GM23338 (cell line): Measurements from ENCODE around the gene AMOTL1. TPM values are rescaled to one million over a fixed set of nuclear protein-coding genes. Genes with fewer than 3 reads are reported as not detected.
"Not testable (repeated sequence)": the region's sequence is repeated elsewhere in the genome, so short reads cannot be mapped to it uniquely, and the experiment has no call there.

Experiments
- ATAC-seq: fragments of 200-7000 bp; cut with Tn5 transposase; 3 replicates; pipeline ENCODE4 v1.9.1; 2020
- DNase-seq: peaks from one replicate; pipeline ENCODE4 v3.0.0-alpha.2; 2015; ENCODE audit warnings: low spot score
- H2AFZ ChIP-seq: fragments of 200-600 bp; sonication (generic); 2 replicates; pipeline ENCODE4 v1.8.0; 2016; ENCODE audit warnings: antibody characterized with exemption, mild to moderate bottlenecking, moderate library complexity
- H3F3A ChIP-seq: fragments of 200-600 bp; sonication (generic); replicated peaks from 2 replicates; pipeline ENCODE4 v1.8.0; 2017; ENCODE audit warnings: antibody characterized with exemption, mixed run types, low read depth
- H3K27ac ChIP-seq: fragments of 200-600 bp; sonication (generic); 2 replicates; pipeline ENCODE4 v1.6.1; 2016; ENCODE audit warnings: low read depth
- H3K27me3 ChIP-seq: fragments of 200-600 bp; sonication (generic); 2 replicates; pipeline ENCODE4 v1.8.0; 2016; ENCODE audit warnings: mild to moderate bottlenecking, mixed run types, moderate library complexity; ENCODE audit not compliant: insufficient read depth
- H3K36me3 ChIP-seq: fragments of 200-600 bp; sonication (generic); 2 replicates; pipeline ENCODE4 v1.8.0; 2016; ENCODE audit warnings: mild to moderate bottlenecking; ENCODE audit not compliant: insufficient read depth
- H3K4me1 ChIP-seq: fragments of 200-600 bp; sonication (generic); 2 replicates; pipeline ENCODE4 v1.8.0; 2016; ENCODE audit warnings: mild to moderate bottlenecking, moderate library complexity; ENCODE audit not compliant: insufficient read depth
- H3K4me2 ChIP-seq: fragments of 200-600 bp; sonication (generic); 2 replicates; pipeline ENCODE4 v1.7.1; 2017; ENCODE audit warnings: mixed run types
- H3K4me3 ChIP-seq: fragments of 200-600 bp; sonication (generic); 2 replicates; pipeline ENCODE4 v1.6.1; 2016; ENCODE audit warnings: mixed run types
- H3K79me2 ChIP-seq: fragments of 200-600 bp; sonication (generic); replicated peaks from 2 replicates; pipeline ENCODE4 v1.8.0; 2017; ENCODE audit warnings: mild to moderate bottlenecking; ENCODE audit not compliant: insufficient read depth
- H3K9me2 ChIP-seq: fragments of 200-600 bp; sonication (generic); 2 replicates; pipeline ENCODE4 v1.8.0; 2017; ENCODE audit not compliant: insufficient read depth
- H4K20me1 ChIP-seq: fragments of 200-600 bp; sonication (generic); replicated peaks from 2 replicates; pipeline ENCODE4 v1.8.0; 2017; ENCODE audit warnings: mild to moderate bottlenecking; ENCODE audit not compliant: insufficient read depth
- H3K27ac Mint-ChIP-seq: 2 replicates; pipeline ENCODE4 v1.8.0; 2020; ENCODE audit warnings: inconsistent platforms, mild to moderate bottlenecking, moderate library complexity, mixed read lengths
- H3K27me3 Mint-ChIP-seq: 3 replicates; pipeline ENCODE4 v1.8.0; 2022; ENCODE audit warnings: low read depth, mild to moderate bottlenecking, moderate library complexity, mixed read lengths, inconsistent platforms; ENCODE audit not compliant: insufficient read depth, poor library complexity
- H3K36me3 Mint-ChIP-seq: 3 replicates; pipeline ENCODE4 v1.8.0; 2021; ENCODE audit warnings: low read depth, mild to moderate bottlenecking, inconsistent platforms, moderate library complexity, mixed read lengths
- H3K4me1 Mint-ChIP-seq: 3 replicates; pipeline ENCODE4 v1.8.0; 2020; ENCODE audit warnings: mild to moderate bottlenecking, inconsistent platforms, mixed read lengths
- H3K4me3 Mint-ChIP-seq: 3 replicates; pipeline ENCODE4 v1.8.0; 2021; ENCODE audit warnings: moderate library complexity, mild to moderate bottlenecking, inconsistent platforms, mixed read lengths
- H3K9me3 Mint-ChIP-seq: 3 replicates; pipeline ENCODE4 v1.8.0; 2020; ENCODE audit warnings: moderate library complexity, mild to moderate bottlenecking, inconsistent platforms, mixed read lengths
- CREB1 ChIP-seq: fragments of 250-450 bp; sonication (Bioruptor Pico); IDR thresholded peaks from 2 replicates; pipeline ENCODE4 v1.5.0; 2020; ENCODE audit warnings: low read depth, mild to moderate bottlenecking, moderate library complexity
- EZH2 ChIP-seq: fragments of 200-600 bp; sonication (generic); IDR thresholded peaks from one replicate; pipeline ENCODE4 v1.8.0; 2017; ENCODE audit warnings: antibody characterized with exemption, mild to moderate bottlenecking, low read depth; ENCODE audit not compliant: unreplicated experiment
- EZH2phosphoT487 ChIP-seq: fragments of 200-600 bp; sonication (generic); IDR thresholded peaks from one replicate; pipeline ENCODE4 v1.8.1; 2018; ENCODE audit warnings: antibody characterized with exemption; ENCODE audit not compliant: unreplicated experiment
- JUNB ChIP-seq: IDR thresholded peaks from one replicate; pipeline ENCODE4 v1.6.1; 2016; ENCODE audit warnings: antibody characterized with exemption; ENCODE audit not compliant: unreplicated experiment
- NANOG ChIP-seq: IDR thresholded peaks from 2 replicates; pipeline ENCODE4 v1.6.1; 2016; ENCODE audit warnings: antibody characterized with exemption, borderline replicate concordance
- STAT1 ChIP-seq: IDR thresholded peaks from one replicate; pipeline ENCODE4 v1.6.1; 2016; ENCODE audit warnings: antibody characterized with exemption; ENCODE audit not compliant: unreplicated experiment
- ZNF114 ChIP-seq: fragments of 250-450 bp; sonication (Bioruptor Pico); IDR thresholded peaks from 2 replicates; pipeline ENCODE4 v1.5.0; 2020; ENCODE audit warnings: mild to moderate bottlenecking, moderate library complexity
- ZNF331 ChIP-seq: fragments of 250-450 bp; sonication (Bioruptor Pico); IDR thresholded peaks from 2 replicates; pipeline ENCODE4 v1.5.0; 2020; ENCODE audit warnings: low read depth, mild to moderate bottlenecking, moderate library complexity
- polyA plus RNA-seq: library from polyadenylated mRNA; unstranded; fragments of >200 nt; fragmentation: Nextera tagmentation; extraction: Ambion mirVana; gene quantifications from 2 replicates; pipeline ENCODE4 v1.2.1, GENCODE V29; 2016
- total RNA-seq: library from RNA; depleted of rRNA; stranded (reverse); fragments of >200 nt; shearing (Covaris generic); gene quantifications from 2 replicates; pipeline ENCODE4 v1.2.3, GENCODE V29; 2014
- TF ChIP-seq, protein P1 (sequence below): IDR thresholded peaks from one replicate; pipeline ENCODE4 v1.6.1; 2018; ENCODE audit warnings: antibody characterized with exemption; ENCODE audit not compliant: unreplicated experiment

Gene AMOTL1
- total and polyA plus RNA-seq, 2 experiments from 2014 or later: 4.3 to 18.7 TPM

DNA sequence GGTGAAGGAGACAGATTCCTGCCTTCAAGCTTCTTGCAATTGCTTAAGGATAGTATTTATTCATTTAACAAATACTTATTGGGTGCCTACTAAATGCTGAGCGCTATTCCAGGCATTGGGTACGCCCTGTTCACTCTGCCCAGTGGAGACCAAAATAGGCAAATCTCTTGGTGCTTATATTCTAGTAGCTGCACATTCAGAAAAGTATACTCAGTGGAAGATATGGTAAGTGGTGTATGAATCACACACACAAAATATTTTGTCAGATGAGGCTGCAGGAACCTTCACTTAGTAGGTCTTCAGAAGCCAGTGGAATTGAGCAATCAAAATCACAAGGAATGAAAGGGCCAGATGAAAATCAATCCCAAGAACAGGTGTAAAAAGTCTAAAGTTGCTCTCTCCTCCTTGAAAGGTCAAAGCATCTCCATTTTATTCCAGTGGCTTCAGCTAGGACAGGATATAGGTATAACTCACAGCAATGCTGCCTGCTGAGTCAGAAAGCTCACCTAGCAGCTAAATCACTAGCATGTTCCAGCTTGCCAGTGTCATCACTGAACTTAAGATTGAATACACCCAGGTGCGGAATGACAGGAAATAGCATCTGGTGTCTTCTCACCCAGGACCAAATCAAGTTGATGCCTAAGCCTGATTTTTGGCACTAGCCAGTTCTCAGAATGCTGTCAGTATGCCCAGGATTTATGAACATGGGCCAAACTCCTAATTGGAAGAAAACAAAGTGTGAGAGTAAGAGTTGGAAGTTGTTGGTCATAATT is 83.9 kb downstream of the AMOTL1 start:
- TF ChIP-seq ZNF331: no peak
- TF ChIP-seq EZH2: no peak
- no peak for TF ChIP-seq NANOG
- TF ChIP-seq ZNF114: no peak
- TF ChIP-seq EZH2phosphoT487: no peak
- TF ChIP-seq STAT1: no peak
- TF ChIP-seq CREB1 (CRISPR knock-in tag): no peak
- Histone ChIP-seq H4K20me1 (no peaks in the 10 kb centered on the region), H2AFZ (no peak overlapping the region), H3F3A (no peaks in the 10 kb centered on the region), H3K36me3 (peaks cover 4% of the 10 kb centered on the region; the same call in 1 of the 2 replicates), H3K9me2 (no peaks in the 10 kb centered on the region), H3K79me2 (no peaks in the 10 kb centered on the region), H3K4me3 (no peak overlapping the region), H3K4me1 (no peaks in the 10 kb centered on the region), H3K4me2 (no peak overlapping the region), H3K27me3 (no peaks in the 10 kb centered on the region), H3K27ac (no peak overlapping the region)
- peaks cover 5% of the 10 kb centered on the region for H3K27me3 Mint-ChIP-seq
- no peaks in the 10 kb centered on the region for H3K9me3 Mint-ChIP-seq
- peaks cover under 1% of the 10 kb centered on the region for H3K4me1 Mint-ChIP-seq
- H3K36me3 Mint-ChIP-seq: peaks cover 59% of the 10 kb centered on the region
- no peak overlapping the region for H3K4me3 Mint-ChIP-seq
- DNase-seq (no peak), ATAC-seq (no peak)
- no peak overlapping the region for H3K27ac Mint-ChIP-seq

DNA sequence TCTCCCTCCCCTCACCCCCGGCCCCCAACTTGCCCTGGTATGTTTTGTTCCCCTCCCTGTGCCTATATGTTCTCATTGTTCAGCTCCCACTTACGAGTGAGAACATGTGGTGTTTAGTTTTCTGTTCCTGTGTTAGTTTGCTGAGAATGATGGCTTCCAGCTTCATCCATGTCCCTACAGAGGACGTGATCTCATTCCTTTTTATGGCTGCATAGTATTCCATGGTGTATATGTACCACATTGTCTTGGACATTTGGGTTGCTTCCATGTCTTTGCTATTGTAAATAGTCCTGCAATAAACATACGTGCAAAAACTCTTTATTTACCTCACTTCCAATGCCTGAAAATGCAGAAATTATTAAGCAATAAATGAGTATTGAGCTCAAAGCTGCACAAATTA is 85.1 kb downstream of the AMOTL1 start:
- H3K36me3 Mint-ChIP-seq: peaks cover 70% of the 10 kb centered on the region
- not testable (repeated sequence) for H3K27me3 Mint-ChIP-seq, H3K27ac Mint-ChIP-seq

DNA sequence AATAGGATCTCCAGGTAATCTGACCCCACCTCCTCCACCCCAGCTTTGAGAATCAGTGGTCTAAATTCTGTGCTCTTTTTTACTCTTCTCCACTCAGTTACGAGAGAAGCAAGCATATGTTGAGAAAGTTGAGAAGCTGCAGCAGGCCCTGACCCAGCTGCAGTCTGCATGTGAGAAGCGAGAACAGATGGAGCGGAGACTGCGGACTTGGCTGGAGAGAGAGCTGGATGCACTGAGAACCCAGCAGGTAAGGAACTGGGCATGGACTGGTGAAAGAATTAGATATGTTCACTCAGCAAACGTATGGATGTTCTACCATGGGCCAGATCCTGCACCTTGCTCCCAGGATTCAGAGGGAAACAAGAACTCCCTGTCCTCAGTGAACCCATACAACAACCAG is 85.7 kb downstream of the AMOTL1 start:
- H3K9me2 ChIP-seq: no peaks in the 10 kb centered on the region
- peaks cover 4% of the 10 kb centered on the region; the same call in 1 of the 2 replicates for H3K36me3 ChIP-seq
- DNase-seq (no peak), ATAC-seq (no peak)
- H3K4me2 ChIP-seq: no peak overlapping the region
- no peaks in the 10 kb centered on the region for H3K27me3 ChIP-seq
- Mint-ChIP-seq H3K27ac (no peak overlapping the region), H3K4me1 (peaks cover under 1% of the 10 kb centered on the region), H3K9me3 (no peaks in the 10 kb centered on the region), H3K27me3 (peaks cover 5% of the 10 kb centered on the region), H3K4me3 (no peak overlapping the region), H3K36me3 (peaks cover 71% of the 10 kb centered on the region)
- H2AFZ ChIP-seq: no peak overlapping the region
- no peak overlapping the region for H3K4me3 ChIP-seq
- no peaks in the 10 kb centered on the region for H4K20me1 ChIP-seq
- TF ChIP-seq ZNF114 (no peak), CREB1 (CRISPR knock-in tag) (no peak), STAT1 (no peak), JUNB (no peak), EZH2 (no peak), ZNF331 (no peak), EZH2phosphoT487 (no peak)
- TF ChIP-seq, protein P1, sequence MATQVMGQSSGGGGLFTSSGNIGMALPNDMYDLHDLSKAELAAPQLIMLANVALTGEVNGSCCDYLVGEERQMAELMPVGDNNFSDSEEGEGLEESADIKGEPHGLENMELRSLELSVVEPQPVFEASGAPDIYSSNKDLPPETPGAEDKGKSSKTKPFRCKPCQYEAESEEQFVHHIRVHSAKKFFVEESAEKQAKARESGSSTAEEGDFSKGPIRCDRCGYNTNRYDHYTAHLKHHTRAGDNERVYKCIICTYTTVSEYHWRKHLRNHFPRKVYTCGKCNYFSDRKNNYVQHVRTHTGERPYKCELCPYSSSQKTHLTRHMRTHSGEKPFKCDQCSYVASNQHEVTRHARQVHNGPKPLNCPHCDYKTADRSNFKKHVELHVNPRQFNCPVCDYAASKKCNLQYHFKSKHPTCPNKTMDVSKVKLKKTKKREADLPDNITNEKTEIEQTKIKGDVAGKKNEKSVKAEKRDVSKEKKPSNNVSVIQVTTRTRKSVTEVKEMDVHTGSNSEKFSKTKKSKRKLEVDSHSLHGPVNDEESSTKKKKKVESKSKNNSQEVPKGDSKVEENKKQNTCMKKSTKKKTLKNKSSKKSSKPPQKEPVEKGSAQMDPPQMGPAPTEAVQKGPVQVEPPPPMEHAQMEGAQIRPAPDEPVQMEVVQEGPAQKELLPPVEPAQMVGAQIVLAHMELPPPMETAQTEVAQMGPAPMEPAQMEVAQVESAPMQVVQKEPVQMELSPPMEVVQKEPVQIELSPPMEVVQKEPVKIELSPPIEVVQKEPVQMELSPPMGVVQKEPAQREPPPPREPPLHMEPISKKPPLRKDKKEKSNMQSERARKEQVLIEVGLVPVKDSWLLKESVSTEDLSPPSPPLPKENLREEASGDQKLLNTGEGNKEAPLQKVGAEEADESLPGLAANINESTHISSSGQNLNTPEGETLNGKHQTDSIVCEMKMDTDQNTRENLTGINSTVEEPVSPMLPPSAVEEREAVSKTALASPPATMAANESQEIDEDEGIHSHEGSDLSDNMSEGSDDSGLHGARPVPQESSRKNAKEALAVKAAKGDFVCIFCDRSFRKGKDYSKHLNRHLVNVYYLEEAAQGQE: no peak
- H3K79me2 ChIP-seq: no peaks in the 10 kb centered on the region
- H3K4me1 ChIP-seq: no peaks in the 10 kb centered on the region
- H3K27ac ChIP-seq: no peak overlapping the region
- H3F3A ChIP-seq: no peaks in the 10 kb centered on the region

More for the DNA sequence above, 85.1 kb downstream of the AMOTL1 start:
- H2AFZ ChIP-seq, H3K36me3 ChIP-seq, H3K4me1 ChIP-seq, H3K4me1 Mint-ChIP-seq, H3K4me3 ChIP-seq, ATAC-seq, DNase-seq, H3K4me3 Mint-ChIP-seq, H3K9me2 ChIP-seq, H3K9me3 Mint-ChIP-seq, H3F3A ChIP-seq, H3K79me2 ChIP-seq, H3K27ac ChIP-seq, H3K4me2 ChIP-seq, H4K20me1 ChIP-seq, H3K27me3 ChIP-seq: not testable (repeated sequence)
